ENCODE data around the gene CELSR1.
A peak's percentile ranks its signal among the peaks of the same experiment; 100 is the strongest.

Gene CELSR1, protein sequence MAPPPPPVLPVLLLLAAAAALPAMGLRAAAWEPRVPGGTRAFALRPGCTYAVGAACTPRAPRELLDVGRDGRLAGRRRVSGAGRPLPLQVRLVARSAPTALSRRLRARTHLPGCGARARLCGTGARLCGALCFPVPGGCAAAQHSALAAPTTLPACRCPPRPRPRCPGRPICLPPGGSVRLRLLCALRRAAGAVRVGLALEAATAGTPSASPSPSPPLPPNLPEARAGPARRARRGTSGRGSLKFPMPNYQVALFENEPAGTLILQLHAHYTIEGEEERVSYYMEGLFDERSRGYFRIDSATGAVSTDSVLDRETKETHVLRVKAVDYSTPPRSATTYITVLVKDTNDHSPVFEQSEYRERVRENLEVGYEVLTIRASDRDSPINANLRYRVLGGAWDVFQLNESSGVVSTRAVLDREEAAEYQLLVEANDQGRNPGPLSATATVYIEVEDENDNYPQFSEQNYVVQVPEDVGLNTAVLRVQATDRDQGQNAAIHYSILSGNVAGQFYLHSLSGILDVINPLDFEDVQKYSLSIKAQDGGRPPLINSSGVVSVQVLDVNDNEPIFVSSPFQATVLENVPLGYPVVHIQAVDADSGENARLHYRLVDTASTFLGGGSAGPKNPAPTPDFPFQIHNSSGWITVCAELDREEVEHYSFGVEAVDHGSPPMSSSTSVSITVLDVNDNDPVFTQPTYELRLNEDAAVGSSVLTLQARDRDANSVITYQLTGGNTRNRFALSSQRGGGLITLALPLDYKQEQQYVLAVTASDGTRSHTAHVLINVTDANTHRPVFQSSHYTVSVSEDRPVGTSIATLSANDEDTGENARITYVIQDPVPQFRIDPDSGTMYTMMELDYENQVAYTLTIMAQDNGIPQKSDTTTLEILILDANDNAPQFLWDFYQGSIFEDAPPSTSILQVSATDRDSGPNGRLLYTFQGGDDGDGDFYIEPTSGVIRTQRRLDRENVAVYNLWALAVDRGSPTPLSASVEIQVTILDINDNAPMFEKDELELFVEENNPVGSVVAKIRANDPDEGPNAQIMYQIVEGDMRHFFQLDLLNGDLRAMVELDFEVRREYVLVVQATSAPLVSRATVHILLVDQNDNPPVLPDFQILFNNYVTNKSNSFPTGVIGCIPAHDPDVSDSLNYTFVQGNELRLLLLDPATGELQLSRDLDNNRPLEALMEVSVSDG (N-terminal part only)

GRCh38 chr22:46537225-46537945 lies at the start of gene CELSR1:
Gene CELSR1 (minus strand): TSS chr22:46537620. CDS start chr22:46537170, 450 bp downstream.
- peak; percentile 75 for DNase-seq (ENCODE audit: low spot score)
- in situ Hi-C loops (cut with MboI; ENCODE audit: low pct_unique_long_range_greater_than_20kb, low sequenced_read_pairs, unreplicated experiment), result no loop called here
- no peak for TF ChIP-seq CTCF (IDR thresholded peaks at IDR 0.05; ENCODE audit: extremely low read depth, insufficient read depth, missing control alignments)

- in situ Hi-C loops (cut with MboI; ENCODE audit: low pct_unique_long_range_greater_than_20kb, low sequenced_read_pairs, unreplicated experiment), result no loop called here
Measured at GRCh38 chr22:46587061-46587460, 49.6 kb upstream of the CELSR1 start.

DNA sequence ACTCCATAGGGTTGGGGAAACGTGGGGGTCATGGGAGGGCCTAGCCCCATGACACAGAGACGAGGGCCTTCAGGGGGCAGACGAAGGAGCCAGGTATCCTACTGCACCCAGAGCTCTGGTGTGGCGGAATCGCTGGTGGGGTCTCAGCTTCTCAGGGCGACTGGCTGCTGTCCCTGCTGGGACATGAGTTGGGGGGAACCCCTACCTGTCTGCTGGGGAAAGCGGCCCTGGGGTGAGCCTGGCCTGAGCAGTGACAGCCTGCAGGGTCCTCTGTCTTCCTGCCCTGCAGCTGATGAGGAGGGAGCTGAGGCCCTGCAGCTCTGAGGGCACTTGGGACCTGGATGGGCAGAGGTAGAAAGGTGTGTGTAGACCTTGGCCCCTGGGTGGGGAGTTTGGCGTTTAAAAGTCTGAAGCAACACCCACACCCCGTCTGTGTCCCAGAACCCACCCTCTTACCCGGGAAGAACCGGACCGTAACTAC lies 49.2 kb upstream of the CELSR1 start:
- no peak for TF ChIP-seq CTCF (IDR thresholded peaks at IDR 0.05; ENCODE audit: extremely low read depth, insufficient read depth, missing control alignments)
- no peak for DNase-seq (ENCODE audit: low spot score)
- in situ Hi-C loops (cut with MboI; ENCODE audit: low pct_unique_long_range_greater_than_20kb, low sequenced_read_pairs, unreplicated experiment), result no loop called here

More at GRCh38 chr22:46587061-46587460, 49.6 kb upstream of the CELSR1 start:
- peak; percentile 87 for DNase-seq (ENCODE audit: low spot score)
- no peak for TF ChIP-seq CTCF (IDR thresholded peaks at IDR 0.05; ENCODE audit: extremely low read depth, insufficient read depth, missing control alignments)

DNA sequence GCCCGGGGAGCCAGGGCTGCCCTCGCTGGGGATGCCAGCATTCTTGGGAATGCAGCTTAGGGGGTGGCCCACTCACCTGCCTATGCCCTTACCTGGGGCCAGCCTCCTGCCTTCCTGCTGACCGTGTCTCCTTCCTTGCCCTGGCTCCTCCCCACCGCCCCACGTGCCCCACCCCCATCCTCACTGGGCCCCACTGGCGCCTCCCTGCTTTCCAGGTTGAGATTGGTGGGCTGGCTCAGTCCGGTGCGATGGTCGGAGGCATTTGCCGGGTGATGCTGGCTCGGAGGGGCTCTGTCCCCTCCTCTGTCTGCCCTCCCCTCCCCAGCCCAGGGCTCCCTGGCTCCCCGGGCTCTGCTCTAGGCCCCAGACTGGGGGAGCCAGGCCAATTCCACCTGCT lies 48.7 kb upstream of the CELSR1 start:
- DNase-seq (ENCODE audit: low spot score), result no peak
- TF ChIP-seq CTCF (IDR thresholded peaks at IDR 0.05; ENCODE audit: extremely low read depth, insufficient read depth, missing control alignments), result no peak
- in situ Hi-C loops (cut with MboI; ENCODE audit: low pct_unique_long_range_greater_than_20kb, low sequenced_read_pairs, unreplicated experiment), result no loop called here

DNA sequence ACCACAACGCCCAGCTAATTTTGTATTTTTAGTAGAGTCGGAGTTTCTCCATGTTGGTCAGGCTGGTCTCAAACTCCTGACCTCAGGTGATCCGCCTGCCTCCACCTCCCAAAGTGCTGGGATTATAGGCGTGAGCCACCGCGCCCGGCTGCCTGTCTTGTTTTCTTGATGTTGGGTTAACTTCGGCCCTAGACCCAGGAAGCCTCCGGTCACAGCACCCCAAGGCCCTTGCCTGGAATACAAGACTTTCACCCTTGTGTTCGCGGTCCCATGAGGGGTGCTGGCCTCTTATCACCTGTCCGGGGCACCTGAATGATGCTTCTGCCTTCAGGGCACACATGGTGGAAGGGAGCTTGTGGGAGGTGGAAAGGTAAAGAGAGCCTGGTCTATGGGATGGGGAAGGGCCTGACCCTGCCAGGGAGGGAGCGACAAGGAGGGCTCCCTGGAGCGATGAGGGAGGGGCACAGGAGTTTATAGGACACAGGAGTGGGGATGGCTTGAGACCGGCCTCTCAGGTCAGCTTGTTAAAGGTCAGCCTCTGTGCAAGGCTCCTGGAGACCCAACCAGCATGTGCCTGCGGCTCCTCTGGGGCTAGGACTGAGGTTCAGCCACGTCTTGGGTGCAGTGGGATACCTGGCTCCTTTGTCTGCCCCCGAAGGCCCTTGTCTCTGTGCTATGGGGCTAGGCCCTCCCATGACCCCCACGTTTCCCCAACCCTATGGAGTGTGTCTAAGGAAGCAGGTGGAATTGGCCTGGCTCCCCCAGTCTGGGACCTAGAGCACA lies 48.1 kb upstream of the CELSR1 start:
- TF ChIP-seq CTCF (IDR thresholded peaks at IDR 0.05; ENCODE audit: extremely low read depth, insufficient read depth, missing control alignments), result no peak
- no peak for DNase-seq (ENCODE audit: low spot score)
- in situ Hi-C loops (cut with MboI; ENCODE audit: low pct_unique_long_range_greater_than_20kb, low sequenced_read_pairs, unreplicated experiment), result no loop called here

Data from GM13977 (cell line).